ENCODE results near the gene SLC13A3. TPM values are rescaled to one million over a fixed set of nuclear protein-coding genes. Genes with fewer than 3 reads are reported as not detected.

Gene SLC13A3
- total and polyA plus RNA-seq, 12 donors: 0.13 to 1.2 (median 0.58) TPM

- intact Hi-C loops (cut with DNase I): loop anchor here in 2 of 10 donors (10.0 kb wide), 2 partner anchors 164 to 554 kb away; no protein-coding TSS in a partner anchor
- peak; percentile 97 to 99 (median 98) for ATAC-seq
- WGBS, 2 donors: 0% methylated on average over 71 of the region's 71 CpGs
These were observed 38.0 kb upstream of the SLC13A3 start, which contains the start of gene TP53RK for GRCh38 chr20:46689082-46689753. TP53RK (minus strand) TSS chr20:46689444; CDS start chr20:46689414, 30 bp downstream.

GRCh38 chr20:46688151-46689081 is 37.2 kb upstream of the SLC13A3 start:
- intact Hi-C loops (cut with DNase I): loop anchor here in 2 of 10 donors (10.0 kb wide), 2 partner anchors 164 to 554 kb away; no protein-coding TSS in a partner anchor
- DNase-seq: no peak
- peak overlapping the region in 9 of 10 donors; percentile 87 to 99 (median 95) for H3K27ac ChIP-seq
- peak overlapping the region; percentile 65 to 95 (median 83) for H3K4me3 ChIP-seq
- 21 to 22% methylated on average over 20 of the region's 20 CpGs for WGBS, 2 donors
- H3K27me3 ChIP-seq: no peaks in the 10 kb centered on the region
- no peak for TF ChIP-seq CTCF (IDR thresholded peaks at IDR 0.05)
- peaks cover 0 to 3% (median 0%) of the 10 kb centered on the region in 11 donors for H3K9me3 ChIP-seq
- ATAC-seq: no peak
- peaks cover 3 to 55% (median 34%) of the 10 kb centered on the region in 9 donors for H3K4me1 ChIP-seq
- H3K36me3 ChIP-seq: peaks cover 0 to 27% (median 8%) of the 10 kb centered on the region in 9 donors

More at GRCh38 chr20:46689082-46689753, 38.0 kb upstream of the SLC13A3 start, which contains the start of gene TP53RK:
- TF ChIP-seq CTCF (IDR thresholded peaks at IDR 0.05): peak in 7 of 9 donors; percentile 14 to 53 (median 41)
- Histone ChIP-seq H3K36me3 (peaks cover 0 to 27% (median 8%) of the 10 kb centered on the region in 9 donors), H3K4me1 (peaks cover 3 to 47% (median 28%) of the 10 kb centered on the region in 9 donors), H3K27me3 (no peaks in the 10 kb centered on the region), H3K9me3 (peaks cover 0 to 3% (median 0%) of the 10 kb centered on the region in 11 donors), H3K27ac (peak within 1 kb of the TSS; percentile 81 to 99 (median 94)), H3K4me3 (peak within 1 kb of the TSS; percentile 65 to 95 (median 83))
- DNase-seq: peak; percentile 98 to 99

GRCh38 chr20:46683939-46684750 is 32.9 kb upstream of the SLC13A3 start:
- DNase-seq (peak; percentile 38 to 41), ATAC-seq (peak; percentile 57 to 77 (median 74))
- Histone ChIP-seq H3K4me3 (peak overlapping the region in 8 of 10 donors; percentile 21 to 43 (median 35)), H3K27ac (peak overlapping the region in 6 of 10 donors; percentile 18 to 50 (median 37)), H3K27me3 (no peaks in the 10 kb centered on the region), H3K36me3 (peaks cover 0 to 27% (median 8%) of the 10 kb centered on the region in 9 donors), H3K4me1 (peaks cover 5 to 72% (median 47%) of the 10 kb centered on the region in 9 donors), H3K9me3 (no peaks in the 10 kb centered on the region)
- TF ChIP-seq CTCF (IDR thresholded peaks at IDR 0.05): no peak
- intact Hi-C loops (cut with DNase I): loop anchor here in 6 of 10 donors (5.0 to 10.0 kb wide), 6 partner anchors 117 to 549 kb away; no protein-coding TSS in a partner anchor
- 30 to 38% methylated on average over 23 of the region's 23 CpGs for WGBS, 2 donors

All from heart right ventricle (tissue), 16 donors.